T-helper 17 cell (primary cell): ENCODE results near the gene CRYL1. TPM values are rescaled to one million over a fixed set of nuclear protein-coding genes. Genes with fewer than 3 reads are reported as not detected.

Experiments
- ATAC-seq: fragments of 150-1000 bp; cut with Tn5 transposase; 2 replicates; pipeline ENCODE4 v1.10.0; 2021; ENCODE audit warnings: mild to moderate bottlenecking, moderate library complexity
- DNase-seq, 3 donors: peaks; one replicate each; pipeline versions ENCODE4 v3.0.0 to v3.0.0-alpha.2; 2020 to 2021
- H3K9me3 ChIP-seq: one replicate; pipeline ENCODE4 v1.7.0; 2013; ENCODE audit warnings: low read length, mild to moderate bottlenecking; ENCODE audit not compliant: control insufficient read depth, poor library complexity, severe bottlenecking
- H3K27ac Mint-ChIP-seq: one replicate; pipeline ENCODE4 v1.8.0; 2022; ENCODE audit warnings: mild to moderate bottlenecking, moderate library complexity, mixed read lengths
- H3K27me3 Mint-ChIP-seq: one replicate; pipeline ENCODE4 v1.8.0; 2022; ENCODE audit warnings: mixed read lengths
- H3K36me3 Mint-ChIP-seq: one replicate; pipeline ENCODE4 v1.8.0; 2022; ENCODE audit warnings: low read depth, mixed read lengths
- H3K4me1 Mint-ChIP-seq: one replicate; pipeline ENCODE4 v1.8.0; 2022; ENCODE audit warnings: mild to moderate bottlenecking, mixed read lengths
- H3K4me3 Mint-ChIP-seq: one replicate; pipeline ENCODE4 v1.8.0; 2022; ENCODE audit warnings: mild to moderate bottlenecking, moderate library complexity, mixed read lengths
- total RNA-seq, 4 donors: library from RNA in 2 of 4; stranded (reverse) in 2 of 4; gene quantifications; one replicate each; pipeline ENCODE4 v1.2.3 and lab custom pipeline; 2022 to 2026

The CRYL1 gene
- total RNA-seq, 2 donors from 2014 or later = 17.1 to 18.1 TPM

GRCh38 chr13:20369886-20370361 is 155.7 kb downstream of the CRYL1 start:
- no peaks in the 10 kb centered on the region for H3K4me1 Mint-ChIP-seq
- peaks cover 3% of the 10 kb centered on the region for H3K36me3 Mint-ChIP-seq
- H3K4me3 Mint-ChIP-seq = no peak overlapping the region
- ATAC-seq (no peak), DNase-seq (no peak)
- H3K9me3 ChIP-seq = no peaks in the 10 kb centered on the region
- no peak overlapping the region for H3K27ac Mint-ChIP-seq
- H3K27me3 Mint-ChIP-seq = peaks cover 25% of the 10 kb centered on the region

- Mint-ChIP-seq H3K27me3 (peaks cover 46% of the 10 kb centered on the region), H3K27ac (no peak overlapping the region), H3K4me1 (peaks cover 5% of the 10 kb centered on the region), H3K4me3 (no peak overlapping the region), H3K36me3 (peaks cover 3% of the 10 kb centered on the region)
- DNase-seq (no peak), ATAC-seq (no peak)
- no peaks in the 10 kb centered on the region for H3K9me3 ChIP-seq
These were observed 159.6 kb downstream of the CRYL1 start for GRCh38 chr13:20366056-20366455.

GRCh38 chr13:20363603-20364002 is 162.1 kb downstream of the CRYL1 start:
- Mint-ChIP-seq H3K27ac (no peak overlapping the region), H3K4me1 (peaks cover 5% of the 10 kb centered on the region)
- ATAC-seq = no peak

GRCh38 chr13:20363172-20363571 is 162.5 kb downstream of the CRYL1 start:
- DNase-seq = no peak
- Mint-ChIP-seq H3K27me3 (peaks cover 28% of the 10 kb centered on the region), H3K36me3 (no peaks in the 10 kb centered on the region), H3K27ac (no peak overlapping the region), H3K4me1 (peaks cover 5% of the 10 kb centered on the region), H3K4me3 (no peak overlapping the region)
- H3K9me3 ChIP-seq = no peaks in the 10 kb centered on the region
- no peak for ATAC-seq

More at GRCh38 chr13:20363603-20364002, 162.1 kb downstream of the CRYL1 start:
- Mint-ChIP-seq H3K36me3 (peaks cover 1% of the 10 kb centered on the region), H3K27me3 (peaks cover 32% of the 10 kb centered on the region), H3K4me3 (no peak overlapping the region)
- no peak for DNase-seq
- H3K9me3 ChIP-seq = no peaks in the 10 kb centered on the region

DNA sequence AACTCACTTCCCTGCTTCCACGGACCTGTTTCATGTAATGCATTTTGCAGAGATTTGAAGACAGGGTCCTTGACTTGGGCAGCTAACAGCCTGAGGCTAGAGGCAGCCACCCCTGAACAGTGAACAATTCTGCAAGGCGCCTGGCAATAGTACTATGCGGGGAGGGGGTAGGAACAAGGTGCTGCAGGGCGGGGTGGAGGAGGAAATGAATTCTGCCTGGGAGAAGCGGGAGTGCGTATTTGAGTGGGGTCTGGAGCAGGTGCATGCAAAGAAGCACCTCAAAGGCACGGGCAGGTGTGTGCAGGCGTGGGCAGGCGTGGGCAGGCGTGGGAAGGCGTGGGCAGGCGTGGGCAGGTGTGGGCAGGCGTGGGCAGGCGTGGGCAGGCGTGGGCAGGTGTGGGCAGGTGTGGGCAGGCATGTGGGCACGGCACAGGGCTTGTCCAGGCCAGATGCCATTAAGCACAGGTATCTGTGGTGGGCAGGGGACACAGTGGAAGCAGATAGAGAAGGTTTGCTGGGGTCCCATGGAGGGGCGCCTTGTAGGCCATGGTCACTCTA is 163.1 kb downstream of the CRYL1 start:
- Mint-ChIP-seq H3K27me3 (peaks cover 28% of the 10 kb centered on the region), H3K36me3 (no peaks in the 10 kb centered on the region), H3K4me3 (no peak overlapping the region), H3K4me1 (peaks cover 5% of the 10 kb centered on the region), H3K27ac (no peak overlapping the region)
- H3K9me3 ChIP-seq = no peaks in the 10 kb centered on the region
- no peak for DNase-seq
- ATAC-seq = no peak

DNA sequence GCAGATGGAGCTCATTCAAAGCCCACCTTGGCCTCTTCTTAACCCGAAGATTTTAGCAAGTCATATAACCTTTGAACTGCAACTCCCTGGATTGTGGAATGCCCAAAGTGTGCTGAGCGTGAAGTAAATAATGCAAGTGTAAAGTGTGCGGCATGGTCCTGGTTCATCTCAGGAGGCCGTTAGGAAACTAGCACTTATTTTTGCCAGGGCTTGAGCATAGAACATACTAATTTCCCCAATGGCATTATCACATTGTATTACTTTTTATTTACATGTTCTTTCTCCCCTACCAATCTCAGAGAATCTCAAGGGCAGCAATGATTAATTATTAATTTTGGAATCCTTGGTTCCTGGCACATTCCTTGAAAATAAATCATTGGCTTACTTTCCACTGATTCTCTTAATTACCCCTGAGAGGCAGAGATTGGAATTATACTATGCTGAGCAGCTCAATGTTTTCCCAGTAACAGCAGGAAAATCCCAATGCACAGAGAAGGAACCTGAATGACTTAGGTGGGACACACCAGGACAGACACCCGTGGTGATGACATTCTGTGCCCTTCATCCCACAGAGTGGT is 164.7 kb downstream of the CRYL1 start:
- DNase-seq (no peak), ATAC-seq (no peak)
- H3K9me3 ChIP-seq = no peaks in the 10 kb centered on the region
- no peak overlapping the region for H3K4me3 Mint-ChIP-seq
- H3K36me3 Mint-ChIP-seq = no peaks in the 10 kb centered on the region
- H3K27ac Mint-ChIP-seq = no peak overlapping the region
- peaks cover 5% of the 10 kb centered on the region for H3K4me1 Mint-ChIP-seq
- H3K27me3 Mint-ChIP-seq = peaks cover 28% of the 10 kb centered on the region

GRCh38 chr13:20360041-20360491 is 165.6 kb downstream of the CRYL1 start:
- ATAC-seq (no peak), DNase-seq (no peak)
- Mint-ChIP-seq H3K27me3 (peaks cover 28% of the 10 kb centered on the region), H3K36me3 (no peaks in the 10 kb centered on the region), H3K4me3 (no peak overlapping the region), H3K27ac (peak overlapping the region; percentile 34), H3K4me1 (peaks cover 5% of the 10 kb centered on the region)
- H3K9me3 ChIP-seq = no peaks in the 10 kb centered on the region

GRCh38 chr13:20359335-20359734 is 166.3 kb downstream of the CRYL1 start:
- no peak for ATAC-seq
- no peak overlapping the region for H3K4me3 Mint-ChIP-seq

GRCh38 chr13:20358022-20358421 is 167.6 kb downstream of the CRYL1 start:
- Mint-ChIP-seq H3K27me3 (peaks cover 17% of the 10 kb centered on the region), H3K4me1 (peaks cover 5% of the 10 kb centered on the region), H3K4me3 (no peak overlapping the region), H3K36me3 (peaks cover 2% of the 10 kb centered on the region), H3K27ac (no peak overlapping the region)
- no peak for ATAC-seq
- DNase-seq = no peak
- H3K9me3 ChIP-seq = no peaks in the 10 kb centered on the region

More at GRCh38 chr13:20359335-20359734, 166.3 kb downstream of the CRYL1 start:
- no peaks in the 10 kb centered on the region for H3K36me3 Mint-ChIP-seq
- peaks cover 21% of the 10 kb centered on the region for H3K27me3 Mint-ChIP-seq
- DNase-seq = no peak
- no peaks in the 10 kb centered on the region for H3K9me3 ChIP-seq
- peaks cover 5% of the 10 kb centered on the region for H3K4me1 Mint-ChIP-seq
- peak overlapping the region; percentile 34 for H3K27ac Mint-ChIP-seq

DNA sequence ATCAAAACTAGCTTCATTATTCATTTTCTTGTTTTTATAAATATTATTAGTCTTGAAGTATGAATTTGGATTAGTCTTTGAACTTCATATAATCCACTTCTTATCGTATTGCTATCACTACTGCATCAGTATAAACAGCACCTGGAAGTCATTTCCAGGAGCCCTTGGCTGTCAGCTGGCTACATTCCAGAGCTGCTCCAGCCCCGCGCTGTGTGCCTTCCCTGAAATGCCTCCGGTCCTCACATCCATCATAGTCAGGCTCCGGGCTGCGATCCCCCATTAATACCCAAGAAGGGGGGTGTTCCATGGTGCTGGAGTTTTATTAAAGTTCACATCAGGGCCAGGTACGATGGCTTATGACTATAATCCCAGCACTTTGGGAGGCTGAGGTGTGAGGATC is 169.2 kb downstream of the CRYL1 start:
- DNase-seq (no peak), ATAC-seq (no peak)
- Mint-ChIP-seq H3K27me3 (peaks cover 1% of the 10 kb centered on the region), H3K36me3 (peaks cover 2% of the 10 kb centered on the region), H3K27ac (peak overlapping the region; percentile 51), H3K4me3 (no peak overlapping the region), H3K4me1 (peaks cover 6% of the 10 kb centered on the region)
- no peaks in the 10 kb centered on the region for H3K9me3 ChIP-seq

GRCh38 chr13:20354722-20355121 is 170.9 kb downstream of the CRYL1 start:
- no peak overlapping the region for H3K4me3 Mint-ChIP-seq
- no peaks in the 10 kb centered on the region for H3K9me3 ChIP-seq
- H3K4me1 Mint-ChIP-seq = peaks cover 6% of the 10 kb centered on the region
- peaks cover 2% of the 10 kb centered on the region for H3K36me3 Mint-ChIP-seq
- H3K27me3 Mint-ChIP-seq = no peaks in the 10 kb centered on the region
- DNase-seq (no peak), ATAC-seq (no peak)
- no peak overlapping the region for H3K27ac Mint-ChIP-seq

- no peaks in the 10 kb centered on the region for H3K9me3 ChIP-seq
- DNase-seq = no peak
- peaks cover 6% of the 10 kb centered on the region for H3K4me1 Mint-ChIP-seq
- no peak for ATAC-seq
- peaks cover 2% of the 10 kb centered on the region for H3K36me3 Mint-ChIP-seq
- H3K27ac Mint-ChIP-seq = no peak overlapping the region
- H3K4me3 Mint-ChIP-seq = no peak overlapping the region
- H3K27me3 Mint-ChIP-seq = no peaks in the 10 kb centered on the region
These were observed 171.7 kb downstream of the CRYL1 start for GRCh38 chr13:20353973-20354372.
